Measurements from ENCODE around the gene ZSWIM1. TPM values are rescaled to one million over a fixed set of nuclear protein-coding genes. Genes with fewer than 3 reads are reported as not detected.
A peak's percentile ranks its signal among the peaks of the same experiment; 100 is the strongest.

ZSWIM1 gene
- total and polyA plus RNA-seq, 2 of the 4 experiments (the other 2 are of a cell fraction) = 4.2 to 10.0 TPM

- intact Hi-C loops (cut with micrococcal nuclease) (loop anchor here (1.0 kb wide), 1 partner anchor 12 kb away; no protein-coding TSS in a partner anchor), dilution Hi-C loops (cut with HindIII; ENCODE audit: low sequenced_read_pairs, unreplicated experiment) (no loop called here), in situ Hi-C loops (cut with MboI; ENCODE audit: low sequenced_read_pairs) (no loop called here)
- Histone ChIP-seq H3K4me1 (ENCODE audit: control insufficient read depth, insufficient read depth, low read length) (no peaks in the 10 kb centered on the region), H3K18ac (ENCODE audit: low read depth, low read length) (no peak overlapping the region), H3K4me3 (ENCODE audit: insufficient read depth, low read depth, low read length) (no peak overlapping the region), H3K4me2 (ENCODE audit: low read depth, low read length) (no peak overlapping the region), H3K9me1 (ENCODE audit: insufficient read depth, low read length) (peaks cover 14% of the 10 kb centered on the region), H3K14ac (replicated peaks; ENCODE audit: low read depth, low read length) (no peak overlapping the region), H4K91ac (ENCODE audit: insufficient read depth, low read depth, low read length) (no peak overlapping the region), H3K56ac (ENCODE audit: extremely low read depth, insufficient read depth, low read length) (no peak overlapping the region), H2AK9ac (replicated peaks; ENCODE audit: low read depth, low read length, poor library complexity) (no peak overlapping the region), H2AFZ (replicated peaks; ENCODE audit: low read length, poor library complexity) (no peak overlapping the region), H2BK15ac (ENCODE audit: low read depth, low read length) (no peak overlapping the region), H3K9ac (ENCODE audit: low read depth, low read length) (no peak overlapping the region), H2BK5ac (ENCODE audit: low read depth, low read length, poor library complexity, severe bottlenecking) (no peak overlapping the region), H3K9me3 (ENCODE audit: control insufficient read depth, insufficient read depth, low read length) (no peaks in the 10 kb centered on the region), H3K23ac (ENCODE audit: low read depth, low read length) (no peak overlapping the region), H4K20me1 (ENCODE audit: insufficient read depth, low read length) (peaks cover 5% of the 10 kb centered on the region), H3K36me3 (ENCODE audit: control insufficient read depth, insufficient read depth, low read length) (peaks cover 57% of the 10 kb centered on the region), H3K27me3 (ENCODE audit: control insufficient read depth, insufficient read depth, low read length) (no peaks in the 10 kb centered on the region), H2BK20ac (ENCODE audit: low read depth, low read length) (no peak overlapping the region), H2BK120ac (ENCODE audit: low read depth, low read length) (no peak overlapping the region), H2AK5ac (ENCODE audit: low read depth, low read length) (no peak overlapping the region), H3K27ac (ENCODE audit: insufficient read depth, low read length) (no peak overlapping the region; the same call in 1 of the 2 replicates), H3K79me1 (ENCODE audit: low read depth in 1 of 2, low read length in 2 of 2) (peaks cover 11 to 25% of the 10 kb centered on the region in 2 experiments; a peak in 2 of 4 replicates), H3K4ac (ENCODE audit: low read depth, low read length) (no peak overlapping the region), H4K5ac (ENCODE audit: low read depth, low read length) (no peak overlapping the region), H4K8ac (ENCODE audit: low read depth in 2 of 2, low read length in 2 of 2) (no peak overlapping the region)
- ChIA-PET CTCF (no interaction called here), POLR2A (ENCODE audit: unreplicated experiment) (interaction anchor here (0.6 kb wide), 1 partner anchor 789 kb away, joined by 3 read pairs; no protein-coding TSS in a partner anchor)
- DNase-seq (peak; percentile 59), ATAC-seq (ENCODE audit: low read depth) (peak; percentile 74)
- no TSS peak for BruUV-seq (replicated peaks)
- WGBS, 2 experiments (ENCODE audit: extremely low coverage in 2 of 2, insufficient read length in 1 of 2) = no CpG with 5 or more reads among the region's 5 CpGs
- no peak for TF ChIP-seq CEBPB (IDR thresholded peaks at IDR 0.05; ENCODE audit: low read depth, low read length)
- TF ChIP-seq USF2 (IDR thresholded peaks at IDR 0.05; ENCODE audit: low read depth, low read length) = no peak
- no peak for TF ChIP-seq CHD1 (IDR thresholded peaks at IDR 0.05; ENCODE audit: low read depth, low read length)
- no peak for TF ChIP-seq RAD21 (IDR thresholded peaks at IDR 0.05; ENCODE audit: low read length)
- TF ChIP-seq SMC3 (IDR thresholded peaks at IDR 0.05; ENCODE audit: low read depth, low read length) = no peak
- no peak for TF ChIP-seq RCOR1 (IDR thresholded peaks at IDR 0.05; ENCODE audit: insufficient replicate concordance, low read length)
- no peak for TF ChIP-seq MAFK (IDR thresholded peaks at IDR 0.05; ENCODE audit: low read depth, low read length)
- TF ChIP-seq POLR2A (IDR thresholded peaks at IDR 0.05; ENCODE audit: low read depth, low read length) = no peak
- TF ChIP-seq MXI1 (IDR thresholded peaks at IDR 0.05; ENCODE audit: borderline replicate concordance, low read depth, low read length) = no peak
- no peak for TF ChIP-seq MAZ (IDR thresholded peaks at IDR 0.05; ENCODE audit: borderline replicate concordance, low read depth, low read length)
- TF ChIP-seq ELK1 (IDR thresholded peaks at IDR 0.05; ENCODE audit: borderline replicate concordance, low read depth, low read length) = no peak
- TF ChIP-seq CTCF (conservative IDR thresholded peaks at IDR 0.05; ENCODE audit: low read depth, low read length) = no peak
- no peak for TF ChIP-seq NFE2L2 (IDR thresholded peaks at IDR 0.05; ENCODE audit: low read depth, low read length)
- no peak for TF ChIP-seq FOS (IDR thresholded peaks at IDR 0.05; ENCODE audit: low read depth, low read length)
- no peak for TF ChIP-seq BHLHE40 (IDR thresholded peaks at IDR 0.05; ENCODE audit: low read depth, low read length)
- TF ChIP-seq RFX5 (IDR thresholded peaks at IDR 0.05; ENCODE audit: low read depth, low read length) = no peak
Observed at GRCh38 chr20:45842169-45842812, 38.7 kb upstream of the ZSWIM1 start.
